ENCODE data around the gene DNAAF1.
A peak's percentile ranks its signal among the peaks of the same experiment; 100 is the strongest.
"Not testable (repeated sequence)": the region's sequence is repeated elsewhere in the genome, so short reads cannot be mapped to it uniquely, and the experiment has no call there.

DNAAF1 gene

DNA sequence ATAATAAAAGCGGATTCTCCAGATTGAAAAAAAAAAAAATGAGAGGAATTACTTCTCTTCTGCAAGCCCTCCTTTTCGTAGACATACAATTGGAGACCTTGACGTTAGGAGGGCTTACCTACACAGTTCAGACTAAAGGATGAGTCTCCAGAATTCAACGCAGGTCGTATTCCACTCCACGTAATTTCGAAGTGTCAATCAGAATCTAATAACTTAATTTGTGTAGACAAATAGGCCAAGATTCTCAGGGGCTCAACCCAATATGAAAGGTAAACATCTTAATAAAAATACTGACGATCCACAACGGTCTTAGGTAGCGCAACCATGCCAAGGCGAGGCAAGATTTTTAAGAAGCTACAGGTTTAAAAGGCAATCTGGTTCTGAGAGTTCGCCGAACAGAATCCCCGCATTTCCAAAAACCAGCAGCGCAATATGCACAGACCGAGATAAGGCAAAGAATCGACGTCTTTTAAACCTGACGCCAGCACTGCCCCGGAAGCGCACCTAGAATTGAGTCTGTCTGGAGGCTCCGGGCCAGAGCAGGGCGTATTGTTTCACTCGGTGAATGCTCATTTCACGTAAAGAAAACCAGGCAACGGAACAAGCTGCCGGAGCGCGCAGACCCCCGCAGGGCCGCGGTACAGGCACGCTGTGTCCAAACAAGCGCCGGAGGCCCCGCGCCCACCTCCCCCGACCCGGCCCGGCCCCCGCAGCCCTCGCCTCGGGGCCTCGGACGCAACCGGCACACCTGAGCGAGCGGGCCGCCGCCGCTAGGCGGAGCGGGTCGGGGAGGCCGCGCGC is 29.0 kb upstream of the DNAAF1 start:
- Histone ChIP-seq H2AFZ (ENCODE audit: low read depth, low read length) (peak overlapping the region; percentile 13), H4K20me1 (ENCODE audit: insufficient read depth, low read length) (peaks cover 6% of the 10 kb centered on the region)

GRCh38 chr16:84116720-84117493 is 28.2 kb upstream of the DNAAF1 start, which contains the start of gene MBTPS1:
TSS of gene MBTPS1 (minus strand) at chr16:84116942. CDS start at chr16:84101783, 15,159 bp downstream.
- Histone ChIP-seq H3K9ac (ENCODE audit: low read length) (peak within 1 kb of the TSS; percentile 84), H3K36me3 (replicated peaks; ENCODE audit: low read depth, low read length) (no peaks in the 10 kb centered on the region), H3K4me1 (ENCODE audit: low read length) (peaks cover 11% of the 10 kb centered on the region; the same call in 1 of the 2 replicates), H2AFZ (ENCODE audit: low read depth, low read length) (peak within 1 kb of the TSS; percentile 82), H3K4me2 (ENCODE audit: low read length) (peak within 1 kb of the TSS; percentile 87), H3K79me2 (ENCODE audit: low read length) (peaks cover 34% of the 10 kb centered on the region), H4K20me1 (ENCODE audit: insufficient read depth, low read length) (peaks cover 6% of the 10 kb centered on the region), H3K9me3 (ENCODE audit: insufficient read depth, low read length) (no peaks in the 10 kb centered on the region), H3K4me3 (ENCODE audit: low read length) (peak within 1 kb of the TSS; percentile 82), H3K27me3 (ENCODE audit: low read depth, low read length) (no peaks in the 10 kb centered on the region), H3K27ac (ENCODE audit: low read length) (peak within 1 kb of the TSS; percentile 57)
- TF ChIP-seq CTCF (IDR thresholded peaks at IDR 0.05; ENCODE audit: low read depth, low read length) (no peak), EZH2phosphoT487 (IDR thresholded peaks at IDR 0.05; ENCODE audit: low read depth) (no peak)

More for the DNA sequence above, 29.0 kb upstream of the DNAAF1 start:
- Histone ChIP-seq H3K79me2 (ENCODE audit: low read length) (peaks cover 38% of the 10 kb centered on the region), H3K9ac (ENCODE audit: low read length) (peak overlapping the region; percentile 84), H3K27ac (ENCODE audit: low read length) (peak overlapping the region; percentile 49), H3K9me3 (ENCODE audit: insufficient read depth, low read length) (no peaks in the 10 kb centered on the region), H3K4me3 (ENCODE audit: low read length) (peak overlapping the region; percentile 82), H3K36me3 (replicated peaks; ENCODE audit: low read depth, low read length) (no peaks in the 10 kb centered on the region), H3K4me2 (ENCODE audit: low read length) (peak overlapping the region; percentile 69), H3K27me3 (ENCODE audit: low read depth, low read length) (no peaks in the 10 kb centered on the region), H3K4me1 (ENCODE audit: low read length) (peaks cover 16% of the 10 kb centered on the region; the same call in 1 of the 2 replicates)
- TF ChIP-seq CTCF (IDR thresholded peaks at IDR 0.05; ENCODE audit: low read depth, low read length) (peak; percentile 26; the same call in 1 of the 2 replicates), EZH2phosphoT487 (IDR thresholded peaks at IDR 0.05; ENCODE audit: low read depth) (no peak)

DNA sequence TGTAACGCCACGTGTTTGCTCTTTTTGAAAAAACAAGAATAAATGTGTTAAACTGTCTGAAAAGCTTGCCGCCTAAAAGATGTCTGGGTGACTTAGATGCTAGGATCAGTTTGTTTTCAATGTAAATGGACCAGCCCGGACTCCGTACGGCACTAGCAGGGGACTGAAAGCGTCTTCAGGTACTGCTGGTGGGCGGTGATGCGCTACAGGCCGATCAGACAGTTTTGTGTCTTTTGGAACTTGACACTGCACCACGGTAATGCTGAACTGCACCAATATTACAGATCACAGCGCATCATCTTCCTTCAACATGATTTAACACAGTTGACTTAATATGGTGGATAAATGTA is 27.6 kb upstream of the DNAAF1 start:
- H2AFZ ChIP-seq (ENCODE audit: low read depth, low read length), result peak overlapping the region; percentile 82
- no peaks in the 10 kb centered on the region for H3K36me3 ChIP-seq (replicated peaks; ENCODE audit: low read depth, low read length)

DNA sequence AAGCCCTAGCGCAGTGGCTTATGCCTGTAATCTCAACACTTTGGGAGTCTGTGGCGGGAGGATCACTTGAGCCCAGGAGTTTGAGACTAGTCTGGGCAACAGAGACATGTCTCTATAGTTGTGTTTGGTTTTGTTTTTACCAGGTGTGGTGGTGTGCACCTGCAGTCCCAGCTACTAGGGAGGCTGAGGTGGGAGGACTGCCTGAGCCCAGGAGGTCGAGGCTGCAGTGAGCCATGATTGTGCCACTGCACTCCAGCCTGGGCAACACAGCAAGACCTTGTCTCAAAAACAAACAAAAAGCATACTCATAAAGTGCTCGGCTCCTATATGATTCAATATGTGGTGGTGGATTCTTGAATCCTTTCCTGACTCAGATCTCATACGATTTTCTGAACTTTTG is 26.8 kb upstream of the DNAAF1 start:
- not testable (repeated sequence) for H3K27ac ChIP-seq (ENCODE audit: low read length); H3K4me3 ChIP-seq (ENCODE audit: low read length); H3K4me2 ChIP-seq (ENCODE audit: low read length); H2AFZ ChIP-seq (ENCODE audit: low read depth, low read length); H4K20me1 ChIP-seq (ENCODE audit: insufficient read depth, low read length); H3K27me3 ChIP-seq (ENCODE audit: low read depth, low read length); H3K9me3 ChIP-seq (ENCODE audit: insufficient read depth, low read length); H3K9ac ChIP-seq (ENCODE audit: low read length); H3K36me3 ChIP-seq (replicated peaks; ENCODE audit: low read depth, low read length)
- Histone ChIP-seq H3K4me1 (ENCODE audit: low read length) (peaks cover 11% of the 10 kb centered on the region; the same call in 1 of the 2 replicates), H3K79me2 (ENCODE audit: low read length) (peaks cover 30% of the 10 kb centered on the region)

More for the DNA sequence above, 27.6 kb upstream of the DNAAF1 start:
- Histone ChIP-seq H3K27ac (ENCODE audit: low read length) (peak overlapping the region; percentile 57), H3K27me3 (ENCODE audit: low read depth, low read length) (no peaks in the 10 kb centered on the region), H3K4me1 (ENCODE audit: low read length) (peaks cover 11% of the 10 kb centered on the region; the same call in 1 of the 2 replicates), H4K20me1 (ENCODE audit: insufficient read depth, low read length) (peaks cover 6% of the 10 kb centered on the region), H3K79me2 (ENCODE audit: low read length) (peaks cover 34% of the 10 kb centered on the region), H3K9ac (ENCODE audit: low read length) (peak overlapping the region; percentile 84), H3K4me2 (ENCODE audit: low read length) (peak overlapping the region; percentile 87), H3K9me3 (ENCODE audit: insufficient read depth, low read length) (no peaks in the 10 kb centered on the region), H3K4me3 (ENCODE audit: low read length) (peak overlapping the region; percentile 82)
- TF ChIP-seq EZH2phosphoT487 (IDR thresholded peaks at IDR 0.05; ENCODE audit: low read depth) (no peak), CTCF (IDR thresholded peaks at IDR 0.05; ENCODE audit: low read depth, low read length) (no peak)

Data from OCI-LY3 (cell line).